ENCODE results near the gene SOCS2. TPM values are rescaled to one million over a fixed set of nuclear protein-coding genes. Genes with fewer than 3 reads are reported as not detected.

SOCS2 gene
- total RNA-seq, 1 experiment from 2014 or later, result 15.2 TPM

DNA sequence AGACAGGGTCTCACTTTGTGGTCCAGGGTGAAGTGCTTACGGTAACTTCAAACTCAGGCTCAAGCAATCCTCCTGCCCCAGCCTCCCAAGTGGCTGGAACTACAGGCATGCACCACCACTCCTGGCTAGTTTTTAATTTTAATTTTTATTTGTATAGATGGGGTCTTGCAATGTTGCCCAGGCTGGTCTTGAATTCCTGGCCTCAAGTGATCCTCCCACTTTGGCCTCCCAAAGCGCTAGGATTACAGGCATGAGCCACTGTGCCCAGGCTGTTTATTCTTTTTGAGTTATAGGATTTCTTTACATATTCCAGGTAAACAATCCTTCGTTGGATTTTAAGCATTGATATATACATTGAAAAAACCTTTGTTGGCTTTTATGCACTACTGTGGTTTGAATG is 26.7 kb downstream of the SOCS2 start:
- Histone ChIP-seq H3K4me1 (ENCODE audit: control insufficient read depth in 1 of 2, insufficient read depth in 2 of 2, low read length in 2 of 2) (peaks cover 0 to 4% of the 10 kb centered on the region in 2 experiments; a peak in 1 of 4 replicates), H4K20me1 (ENCODE audit: insufficient read depth) (no peaks in the 10 kb centered on the region), H3K4me3 (replicated peaks in 1 of 2; ENCODE audit: low read depth in 1 of 2, low read length in 2 of 2) (no peak overlapping the region), H3K27me3 (ENCODE audit: insufficient read depth, low read length) (no peaks in the 10 kb centered on the region), H3K9me3 (ENCODE audit: control insufficient read depth in 1 of 2, insufficient read depth in 1 of 2, low read depth in 1 of 2, low read length in 2 of 2) (no peaks in the 10 kb centered on the region), H3K79me2 (ENCODE audit: insufficient read depth, low read length) (no peaks in the 10 kb centered on the region), H3K27ac (ENCODE audit: low read depth, low read length) (no peak overlapping the region), H3K9ac (ENCODE audit: low read length) (no peak overlapping the region), H3K36me3 (ENCODE audit: control insufficient read depth in 1 of 2, insufficient read depth in 2 of 2, low read length in 2 of 2) (no peaks in the 10 kb centered on the region), H3K9me2 (ENCODE audit: insufficient read depth) (no peaks in the 10 kb centered on the region), H3K4me2 (ENCODE audit: low read length) (no peak overlapping the region), H2AFZ (ENCODE audit: low read depth, low read length, poor library complexity, severe bottlenecking) (no peak overlapping the region)
- no TSS peak for BruUV-seq (replicated peaks)
- TF ChIP-seq JUND (IDR thresholded peaks at IDR 0.05) (no peak), YY1 (IDR thresholded peaks at IDR 0.05; ENCODE audit: extremely low read depth, insufficient replicate concordance, low read depth, low read length) (no peak), EZH2 (IDR thresholded peaks at IDR 0.05) (no peak), SRF (IDR thresholded peaks at IDR 0.05; ENCODE audit: low read depth) (no peak), POLR2A (IDR thresholded peaks at IDR 0.05; ENCODE audit: borderline replicate concordance, extremely low read depth, insufficient read depth, insufficient read length) (no peak), EZH2phosphoT487 (IDR thresholded peaks at IDR 0.05; ENCODE audit: borderline replicate concordance) (no peak), EGR1 (IDR thresholded peaks at IDR 0.05; ENCODE audit: low read depth) (no peak), FOSL1 (IDR thresholded peaks at IDR 0.05; ENCODE audit: low read depth) (no peak), POLR2AphosphoS5 (IDR thresholded peaks at IDR 0.05; ENCODE audit: low read depth, low read length) (no peak), ZFX (IDR thresholded peaks at IDR 0.05) (no peak), CBX3 (IDR thresholded peaks at IDR 0.05; ENCODE audit: low read depth) (no peak), ZNF274 (IDR thresholded peaks at IDR 0.05; ENCODE audit: low read depth, low read length) (no peak), TCF7L2 (IDR thresholded peaks at IDR 0.05; ENCODE audit: borderline replicate concordance, extremely low read depth, insufficient read depth, insufficient read length) (no peak), CEBPB (IDR thresholded peaks at IDR 0.05; ENCODE audit: low read depth) (no peak)
- TF ChIP-seq, protein P1, sequence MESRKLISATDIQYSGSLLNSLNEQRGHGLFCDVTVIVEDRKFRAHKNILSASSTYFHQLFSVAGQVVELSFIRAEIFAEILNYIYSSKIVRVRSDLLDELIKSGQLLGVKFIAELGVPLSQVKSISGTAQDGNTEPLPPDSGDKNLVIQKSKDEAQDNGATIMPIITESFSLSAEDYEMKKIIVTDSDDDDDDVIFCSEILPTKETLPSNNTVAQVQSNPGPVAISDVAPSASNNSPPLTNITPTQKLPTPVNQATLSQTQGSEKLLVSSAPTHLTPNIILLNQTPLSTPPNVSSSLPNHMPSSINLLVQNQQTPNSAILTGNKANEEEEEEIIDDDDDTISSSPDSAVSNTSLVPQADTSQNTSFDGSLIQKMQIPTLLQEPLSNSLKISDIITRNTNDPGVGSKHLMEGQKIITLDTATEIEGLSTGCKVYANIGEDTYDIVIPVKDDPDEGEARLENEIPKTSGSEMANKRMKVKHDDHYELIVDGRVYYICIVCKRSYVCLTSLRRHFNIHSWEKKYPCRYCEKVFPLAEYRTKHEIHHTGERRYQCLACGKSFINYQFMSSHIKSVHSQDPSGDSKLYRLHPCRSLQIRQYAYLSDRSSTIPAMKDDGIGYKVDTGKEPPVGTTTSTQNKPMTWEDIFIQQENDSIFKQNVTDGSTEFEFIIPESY (IDR thresholded peaks at IDR 0.05; ENCODE audit: extremely low read depth, insufficient replicate concordance, low read length), result no peak
- RAD21 ChIA-PET (ENCODE audit: low non-redundant PET in 1 of 2, low total read pairs in 2 of 2, uncharacterized antibody in 2 of 2, unreplicated experiment in 2 of 2), result no interaction called here
- no peak for ATAC-seq
- POLR2A ChIA-PET, result no interaction called here
- CTCF ChIA-PET, result no interaction called here
- intact Hi-C loops (cut with micrococcal nuclease), result no loop called here
- DNase-seq (ENCODE audit: low read depth, low spot score), result no peak

All from HCT116 (cell line).